ENCODE results near the gene CDCP1. TPM values are rescaled to one million over a fixed set of nuclear protein-coding genes. Genes with fewer than 3 reads are reported as not detected.

CDCP1 gene
- total and polyA plus RNA-seq, 7 donors, result 0.01 to 1.4 (median 0.27) TPM

DNA sequence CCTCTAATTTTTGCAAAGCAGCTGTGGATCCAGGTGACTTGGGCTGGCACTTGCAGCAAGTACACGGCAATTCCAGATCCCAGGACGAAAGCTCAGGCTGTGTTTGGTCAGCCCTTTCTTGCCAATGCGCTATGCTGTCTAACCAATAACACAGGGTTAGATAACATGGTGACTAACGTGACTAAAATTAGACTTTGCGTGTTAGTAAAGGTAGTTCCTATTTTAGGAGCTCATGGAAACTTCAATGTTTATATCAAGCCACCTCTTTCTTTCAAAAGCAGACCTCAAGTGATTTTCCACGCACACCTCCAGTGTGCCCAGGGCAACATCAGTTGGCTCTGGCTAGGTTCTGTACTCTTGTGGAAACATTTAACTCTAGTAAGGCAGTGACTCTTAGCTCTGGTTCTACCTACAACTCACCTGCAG lies 32.5 kb downstream of the CDCP1 start:
- Histone ChIP-seq H3K27ac (peak overlapping the region; percentile 89), H3K4me3 (peak overlapping the region; percentile 10), H3K4me1 (peaks cover 21% of the 10 kb centered on the region), H3K27me3 (ENCODE audit: insufficient read depth in 3 of 3, low read length in 2 of 3) (no peaks in the 10 kb centered on the region), H3K36me3 (ENCODE audit: insufficient read depth in 1 of 2, low read depth in 1 of 2) (no peaks in the 10 kb centered on the region), H3K9me3 (no peaks in the 10 kb centered on the region)
- TF ChIP-seq, protein P1, sequence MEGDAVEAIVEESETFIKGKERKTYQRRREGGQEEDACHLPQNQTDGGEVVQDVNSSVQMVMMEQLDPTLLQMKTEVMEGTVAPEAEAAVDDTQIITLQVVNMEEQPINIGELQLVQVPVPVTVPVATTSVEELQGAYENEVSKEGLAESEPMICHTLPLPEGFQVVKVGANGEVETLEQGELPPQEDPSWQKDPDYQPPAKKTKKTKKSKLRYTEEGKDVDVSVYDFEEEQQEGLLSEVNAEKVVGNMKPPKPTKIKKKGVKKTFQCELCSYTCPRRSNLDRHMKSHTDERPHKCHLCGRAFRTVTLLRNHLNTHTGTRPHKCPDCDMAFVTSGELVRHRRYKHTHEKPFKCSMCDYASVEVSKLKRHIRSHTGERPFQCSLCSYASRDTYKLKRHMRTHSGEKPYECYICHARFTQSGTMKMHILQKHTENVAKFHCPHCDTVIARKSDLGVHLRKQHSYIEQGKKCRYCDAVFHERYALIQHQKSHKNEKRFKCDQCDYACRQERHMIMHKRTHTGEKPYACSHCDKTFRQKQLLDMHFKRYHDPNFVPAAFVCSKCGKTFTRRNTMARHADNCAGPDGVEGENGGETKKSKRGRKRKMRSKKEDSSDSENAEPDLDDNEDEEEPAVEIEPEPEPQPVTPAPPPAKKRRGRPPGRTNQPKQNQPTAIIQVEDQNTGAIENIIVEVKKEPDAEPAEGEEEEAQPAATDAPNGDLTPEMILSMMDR (IDR thresholded peaks at IDR 0.05), result no peak
- intact Hi-C loops (cut with DNase I), result loop anchor here in 1 of 2 donors (5.0 kb wide), 1 partner anchor 66 kb away; no protein-coding TSS in a partner anchor
- WGBS, 3 donors, result 21 to 44% (median 27%) methylated on average over 6 of the region's 6 CpGs
- ATAC-seq, result peak; percentile 88 to 96 (median 94)
- DNase-seq, result no peak

DNA sequence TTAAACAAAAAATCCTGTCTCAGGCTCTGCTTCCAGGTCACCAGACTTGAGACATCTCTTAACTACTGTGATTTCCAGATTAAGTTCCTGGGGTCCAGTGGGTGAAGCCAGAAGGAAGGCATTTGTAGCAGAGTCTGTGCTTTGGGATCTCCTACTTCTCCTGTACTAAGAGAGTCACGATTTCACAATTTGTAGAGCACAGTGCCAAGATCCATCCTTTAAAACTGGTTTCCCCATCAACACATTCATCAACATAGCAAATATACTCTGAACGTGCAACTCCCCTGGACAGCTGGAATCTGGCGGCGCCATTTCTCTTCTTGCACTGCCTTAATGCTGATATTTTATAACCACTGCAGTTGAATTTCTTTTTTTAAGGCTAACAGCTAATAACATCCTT lies 33.2 kb downstream of the CDCP1 start:
- intact Hi-C loops (cut with DNase I), result loop anchor here in 1 of 2 donors (5.0 kb wide), 1 partner anchor 66 kb away; no protein-coding TSS in a partner anchor
- H3K4me1 ChIP-seq, result peaks cover 21% of the 10 kb centered on the region
- TF ChIP-seq, protein P1 (IDR thresholded peaks at IDR 0.05), result no peak
- H3K4me3 ChIP-seq, result peak overlapping the region; percentile 10
- ATAC-seq (peak; percentile 69 to 82 (median 80)), DNase-seq (no peak)
- H3K27ac ChIP-seq, result peak overlapping the region; percentile 89
- no peaks in the 10 kb centered on the region for H3K36me3 ChIP-seq (ENCODE audit: insufficient read depth in 1 of 2, low read depth in 1 of 2)
- H3K9me3 ChIP-seq, result no peaks in the 10 kb centered on the region
- no peaks in the 10 kb centered on the region for H3K27me3 ChIP-seq (ENCODE audit: insufficient read depth in 3 of 3, low read length in 2 of 3)
- 28 to 57% (median 38%) methylated on average over 4 of the region's 4 CpGs for WGBS, 3 donors

DNA sequence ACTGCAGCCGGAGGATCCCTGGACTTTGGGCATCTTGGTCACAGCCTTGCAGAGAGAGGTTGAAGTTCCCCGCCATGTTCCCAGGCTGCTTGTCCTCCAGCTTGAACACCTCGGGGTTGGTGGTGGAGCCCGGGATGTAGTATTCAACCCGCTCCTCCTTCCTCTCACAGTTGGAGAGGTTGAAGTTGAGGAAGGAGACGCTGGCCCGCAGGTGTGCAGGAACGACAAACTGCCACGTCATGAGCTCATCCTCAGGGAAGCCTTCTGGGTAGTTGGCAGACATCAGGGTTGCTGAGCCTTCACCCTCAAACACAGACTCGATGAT lies 35.7 kb downstream of the CDCP1 start:
- DNase-seq (no peak), ATAC-seq (no peak)
- intact Hi-C loops (cut with DNase I), result loop anchor here in 1 of 2 donors (5.0 kb wide), 1 partner anchor 63 kb away; no protein-coding TSS in a partner anchor
- TF ChIP-seq, protein P1 (IDR thresholded peaks at IDR 0.05), result no peak
- Histone ChIP-seq H3K27ac (no peak overlapping the region), H3K4me1 (peaks cover 21% of the 10 kb centered on the region), H3K36me3 (ENCODE audit: insufficient read depth in 1 of 2, low read depth in 1 of 2) (no peaks in the 10 kb centered on the region), H3K27me3 (ENCODE audit: insufficient read depth in 3 of 3, low read length in 2 of 3) (no peaks in the 10 kb centered on the region), H3K4me3 (no peak overlapping the region), H3K9me3 (no peaks in the 10 kb centered on the region)
- 85 to 91% (median 87%) methylated on average over 10 of the region's 10 CpGs for WGBS, 3 donors

DNA sequence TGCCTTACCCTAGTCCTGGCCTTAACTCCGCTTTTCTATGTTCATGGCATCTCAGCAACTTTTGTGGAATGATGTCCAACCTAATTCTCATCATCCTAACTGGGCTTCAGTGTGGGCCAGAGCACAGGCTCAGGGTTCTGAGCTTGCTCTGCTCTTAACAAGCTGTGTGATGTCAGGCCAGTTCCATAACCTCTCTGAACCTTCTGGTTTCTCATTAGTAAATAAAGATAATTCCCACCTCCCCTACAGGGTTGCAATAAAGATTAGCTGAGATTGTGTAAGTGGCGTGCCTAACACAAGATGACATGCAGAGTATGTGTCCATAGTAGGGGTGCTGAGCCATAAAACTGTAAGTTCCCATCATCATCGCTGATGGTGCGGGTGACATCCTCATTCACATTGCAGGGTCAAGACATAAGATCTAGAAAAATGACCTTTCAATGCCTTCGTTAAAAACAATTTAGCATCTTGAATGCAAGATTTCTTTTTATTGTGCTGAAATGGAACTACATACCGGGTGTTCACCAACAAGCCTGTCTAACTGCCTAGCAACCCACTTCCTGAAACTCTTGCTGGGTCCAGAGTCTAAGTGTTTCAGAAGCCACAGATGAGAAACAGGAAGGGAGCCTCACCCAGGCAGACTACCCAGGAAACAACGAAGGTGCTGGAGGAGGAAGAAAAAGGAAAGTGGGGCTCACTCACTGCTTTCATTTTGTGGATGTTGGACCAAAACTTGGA lies 36.2 kb downstream of the CDCP1 start:
- intact Hi-C loops (cut with DNase I), result loop anchor here in 1 of 2 donors (5.0 kb wide), 1 partner anchor 63 kb away; no protein-coding TSS in a partner anchor
- DNase-seq, result no peak
- no peak overlapping the region for H3K27ac ChIP-seq
- peaks cover 21% of the 10 kb centered on the region for H3K4me1 ChIP-seq
- no peaks in the 10 kb centered on the region for H3K36me3 ChIP-seq (ENCODE audit: insufficient read depth in 1 of 2, low read depth in 1 of 2)
- ATAC-seq, result no peak
- H3K27me3 ChIP-seq (ENCODE audit: insufficient read depth in 3 of 3, low read length in 2 of 3), result no peaks in the 10 kb centered on the region
- WGBS, 3 donors, result 81 to 86% (median 81%) methylated on average over 7 of the region's 7 CpGs
- H3K4me3 ChIP-seq, result no peak overlapping the region
- H3K9me3 ChIP-seq, result no peaks in the 10 kb centered on the region
- TF ChIP-seq, protein P1 (IDR thresholded peaks at IDR 0.05), result no peak

Measured in psoas muscle (tissue), 8 donors.